DOHH2 (cell line): ENCODE measurements around the gene NTNG1.

Experiments
- H3F3A ChIP-seq: fragments of 200-600 bp; sonication (generic), shearing (Covaris generic); 2 replicates; pipeline ENCODE4 v1.6.0; 2016; ENCODE audit warnings: antibody characterized with exemption, mild to moderate bottlenecking; ENCODE audit not compliant: control insufficient read depth, insufficient read depth
- H3K27ac ChIP-seq: fragments of 200-600 bp; sonication (generic); 2 replicates; pipeline ENCODE4 v1.5.1; 2014; ENCODE audit warnings: low read depth, mild to moderate bottlenecking, low read length, moderate library complexity
- H3K27me3 ChIP-seq: fragments of 200-600 bp; sonication (generic); 2 replicates; pipeline ENCODE4 v1.6.1; 2014; ENCODE audit warnings: mild to moderate bottlenecking, low read length, mixed read lengths; ENCODE audit not compliant: control insufficient read depth
- H3K36me3 ChIP-seq: fragments of 200-600 bp; sonication (generic); 2 replicates; pipeline ENCODE4 v1.6.1; 2014; ENCODE audit warnings: mild to moderate bottlenecking, low read length, moderate library complexity, mixed read lengths; ENCODE audit not compliant: control insufficient read depth
- H3K4me1 ChIP-seq: fragments of 200-600 bp; sonication (generic); 2 replicates; pipeline ENCODE4 v1.6.1; 2014; ENCODE audit warnings: mild to moderate bottlenecking, low read length, mixed read lengths; ENCODE audit not compliant: control insufficient read depth
- H3K4me2 ChIP-seq: fragments of 200-600 bp; sonication (generic); 2 replicates; pipeline ENCODE4 v1.6.0; 2014; ENCODE audit warnings: mild to moderate bottlenecking, low read length, moderate library complexity
- H3K4me3 ChIP-seq: fragments of 200-600 bp; sonication (generic); 2 replicates; pipeline ENCODE4 v1.5.1; 2014; ENCODE audit warnings: mild to moderate bottlenecking, low read length, mixed read lengths
- H3K79me2 ChIP-seq: fragments of 200-600 bp; sonication (generic); 2 replicates; pipeline ENCODE4 v1.6.1; 2014; ENCODE audit warnings: mild to moderate bottlenecking, low read length, mixed read lengths; ENCODE audit not compliant: control insufficient read depth
- H3K9me2 ChIP-seq: fragments of 200-600 bp; sonication (generic); replicated peaks from 2 replicates; pipeline ENCODE4 v1.6.1; 2014; ENCODE audit warnings: mild to moderate bottlenecking, low read length, mixed read lengths; ENCODE audit not compliant: control insufficient read depth
- H3K9me3 ChIP-seq: fragments of 200-600 bp; sonication (generic); 2 replicates; pipeline ENCODE4 v1.6.1; 2014; ENCODE audit warnings: antibody characterized with exemption, low read length, mixed read lengths; ENCODE audit not compliant: control insufficient read depth, insufficient read depth
- H4K20me1 ChIP-seq: fragments of 200-600 bp; sonication (generic); 2 replicates; pipeline ENCODE4 v1.6.0; 2014; ENCODE audit warnings: low read depth, mild to moderate bottlenecking, antibody characterized with exemption, low read length, moderate library complexity; ENCODE audit not compliant: control insufficient read depth, insufficient read depth
- CTCF ChIP-seq: fragments of 200-600 bp; sonication (generic); IDR thresholded peaks from one replicate; pipeline ENCODE4 v1.5.1; 2014; ENCODE audit warnings: antibody characterized with exemption, mild to moderate bottlenecking, low read depth, low read length; ENCODE audit not compliant: poor library complexity, severe bottlenecking
- EZH2phosphoT487 ChIP-seq: fragments of 200-600 bp; sonication (generic); IDR thresholded peaks from 2 replicates; pipeline ENCODE4 v1.6.1; 2017; ENCODE audit warnings: borderline replicate concordance, mild to moderate bottlenecking, antibody characterized with exemption, low read length, moderate library complexity, mixed read lengths

Gene NTNG1

DNA sequence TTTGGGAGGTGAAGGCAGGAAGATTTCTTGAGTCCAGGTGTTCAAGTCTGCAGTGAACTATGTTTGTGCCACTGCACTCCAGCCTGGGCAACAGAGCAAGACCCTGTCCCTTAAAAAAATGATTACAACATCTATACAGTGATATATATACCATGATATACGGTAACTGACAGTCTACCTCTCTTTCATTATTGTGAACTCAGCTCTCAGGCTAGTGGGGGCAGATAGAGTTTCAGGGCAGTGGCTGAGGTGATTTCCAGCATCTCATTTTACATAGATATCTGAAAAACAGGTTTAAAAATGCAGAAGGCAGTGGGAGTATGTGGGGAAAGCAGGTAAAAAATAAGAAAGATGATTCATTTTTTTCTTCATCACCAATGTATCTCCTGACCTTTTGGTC lies 8.1 kb upstream of the NTNG1 start:
- peak overlapping the region; percentile 68 for H3K4me2 ChIP-seq
- H3K9me2 ChIP-seq: no peaks in the 10 kb centered on the region
- no peaks in the 10 kb centered on the region for H3K36me3 ChIP-seq
- no peak for TF ChIP-seq EZH2phosphoT487
- TF ChIP-seq CTCF: no peak
- H4K20me1 ChIP-seq: no peaks in the 10 kb centered on the region
- H3K4me3 ChIP-seq: peak overlapping the region; percentile 34
- H3K27me3 ChIP-seq: no peaks in the 10 kb centered on the region
- no peaks in the 10 kb centered on the region for H3K79me2 ChIP-seq
- no peaks in the 10 kb centered on the region for H3K9me3 ChIP-seq
- peak overlapping the region; percentile 87 for H3K27ac ChIP-seq
- peaks cover 17% of the 10 kb centered on the region for H3F3A ChIP-seq
- peaks cover 46% of the 10 kb centered on the region for H3K4me1 ChIP-seq

DNA sequence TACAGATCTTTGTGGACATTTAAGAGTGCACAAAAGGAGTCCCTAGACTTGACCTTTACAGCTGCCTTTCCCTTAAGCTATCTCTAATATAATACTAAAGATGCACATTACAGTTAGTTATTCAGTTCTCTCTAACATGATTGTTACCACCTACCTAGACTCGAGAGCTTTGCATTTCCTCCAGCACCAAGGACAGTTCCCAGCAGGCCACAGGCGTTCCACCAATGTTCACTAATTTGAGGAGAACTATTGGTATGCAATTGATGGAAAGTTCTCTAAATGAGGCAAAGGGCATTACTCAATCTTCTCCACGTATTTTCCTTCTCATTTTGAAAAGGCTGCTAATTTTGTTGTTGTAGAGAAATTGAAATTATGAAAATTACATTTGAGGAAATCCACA lies 5.4 kb upstream of the NTNG1 start:
- Histone ChIP-seq H3K79me2 (no peaks in the 10 kb centered on the region), H3K4me2 (no peak overlapping the region), H3K9me3 (no peaks in the 10 kb centered on the region), H3K4me3 (no peak overlapping the region), H3K27me3 (no peaks in the 10 kb centered on the region), H3K27ac (no peak overlapping the region), H3K36me3 (no peaks in the 10 kb centered on the region), H4K20me1 (no peaks in the 10 kb centered on the region), H3K9me2 (no peaks in the 10 kb centered on the region), H3F3A (peaks cover 29% of the 10 kb centered on the region), H3K4me1 (peaks cover 56% of the 10 kb centered on the region)
- TF ChIP-seq CTCF (no peak), EZH2phosphoT487 (no peak)

DNA sequence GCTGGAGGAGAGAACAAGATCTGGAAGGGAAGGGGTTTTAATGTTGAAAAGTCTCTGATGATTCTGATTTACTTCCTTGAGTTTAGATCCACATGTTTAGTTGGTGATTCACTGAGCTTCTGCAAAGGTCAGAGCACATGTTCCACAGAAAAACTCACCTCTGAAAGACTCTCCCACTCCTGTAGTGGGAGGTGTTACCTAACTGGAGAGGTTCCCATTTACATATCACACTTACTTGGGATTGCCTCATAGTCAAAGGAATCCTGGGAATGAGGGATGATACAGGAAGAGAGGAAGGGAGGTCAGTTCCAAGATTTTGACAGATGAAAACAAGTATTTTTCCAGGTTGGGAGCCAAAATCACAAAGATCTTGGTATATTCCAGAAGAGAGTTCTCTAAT lies 2.7 kb upstream of the NTNG1 start:
- no peak overlapping the region for H3K4me3 ChIP-seq
- H3K79me2 ChIP-seq: peaks cover 4% of the 10 kb centered on the region; the same call in 1 of the 2 replicates
- no peaks in the 10 kb centered on the region for H3K9me2 ChIP-seq
- H3K9me3 ChIP-seq: no peaks in the 10 kb centered on the region
- peaks cover 40% of the 10 kb centered on the region for H3K4me1 ChIP-seq
- TF ChIP-seq EZH2phosphoT487 (no peak), CTCF (no peak)
- no peaks in the 10 kb centered on the region for H3K27me3 ChIP-seq
- H3F3A ChIP-seq: peaks cover 16% of the 10 kb centered on the region
- no peak overlapping the region for H3K27ac ChIP-seq
- no peaks in the 10 kb centered on the region for H4K20me1 ChIP-seq
- H3K36me3 ChIP-seq: no peaks in the 10 kb centered on the region
- H3K4me2 ChIP-seq: no peak overlapping the region
